NCI-H1694 treated with DMSO at 0.1 percent for 48 hours (cell line): ENCODE results near the gene CCDC13.

ENCODE experiments used
- DNase-seq: peaks from one replicate; lab custom pipeline; 2025; lab: John Stamatoyannopoulos, UW

CCDC13 gene

GRCh38 chr3:42799376-42799775 lies 26.3 kb upstream of the CCDC13 start:
- no peak for DNase-seq

- no peak for DNase-seq
These were observed 23.4 kb upstream of the CCDC13 start for GRCh38 chr3:42796332-42796885.

DNA sequence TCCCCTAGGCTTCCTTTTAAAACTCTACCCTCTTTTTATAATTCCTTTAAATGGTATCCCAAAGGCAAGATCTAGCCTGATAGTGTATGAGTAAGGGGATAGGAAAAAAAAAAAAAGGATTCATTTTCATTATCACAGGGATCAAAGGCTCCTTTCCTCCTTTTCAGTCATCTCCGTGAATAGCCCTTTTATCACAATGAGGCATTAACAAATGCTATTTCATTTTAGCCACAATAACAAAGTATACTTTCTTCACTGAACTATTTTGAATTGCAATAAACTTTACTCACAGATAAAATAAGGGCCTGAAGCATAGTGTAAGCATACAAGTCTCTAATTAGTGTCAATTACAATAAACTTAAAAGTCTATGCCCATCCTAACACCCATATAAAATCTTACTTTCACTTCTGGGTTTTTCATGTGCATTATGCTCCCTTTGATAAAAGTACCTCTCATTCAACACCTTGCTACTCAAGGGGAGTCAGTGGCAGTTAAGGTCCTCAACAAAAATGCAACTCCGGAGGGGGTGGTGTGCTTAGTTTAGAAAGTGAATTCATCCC lies 22.6 kb upstream of the CCDC13 start:
- no peak for DNase-seq

- DNase-seq, result no peak
These were observed 17.7 kb upstream of the CCDC13 start for GRCh38 chr3:42790714-42791229.

- no peak for DNase-seq
These were observed 13.6 kb upstream of the CCDC13 start for GRCh38 chr3:42786631-42787030.

DNA sequence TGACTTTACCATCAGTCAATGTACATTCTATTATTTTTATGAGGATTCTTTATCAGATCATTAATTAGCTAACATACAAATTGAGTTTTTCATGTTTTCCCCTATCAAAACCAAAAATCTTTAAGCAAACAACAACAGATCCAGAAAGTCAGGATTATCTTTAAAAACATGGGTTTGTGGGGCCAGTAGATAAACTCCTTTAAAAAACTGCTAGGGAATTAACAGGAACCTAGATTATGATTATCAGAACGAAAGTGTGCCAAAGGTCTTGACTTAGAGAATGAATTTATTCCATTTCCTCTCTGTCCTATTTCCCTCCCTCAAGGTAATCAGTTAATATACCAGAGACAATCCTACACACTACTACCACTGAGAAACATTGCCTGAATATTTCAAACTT lies 13.2 kb upstream of the CCDC13 start:
- DNase-seq, result no peak

DNA sequence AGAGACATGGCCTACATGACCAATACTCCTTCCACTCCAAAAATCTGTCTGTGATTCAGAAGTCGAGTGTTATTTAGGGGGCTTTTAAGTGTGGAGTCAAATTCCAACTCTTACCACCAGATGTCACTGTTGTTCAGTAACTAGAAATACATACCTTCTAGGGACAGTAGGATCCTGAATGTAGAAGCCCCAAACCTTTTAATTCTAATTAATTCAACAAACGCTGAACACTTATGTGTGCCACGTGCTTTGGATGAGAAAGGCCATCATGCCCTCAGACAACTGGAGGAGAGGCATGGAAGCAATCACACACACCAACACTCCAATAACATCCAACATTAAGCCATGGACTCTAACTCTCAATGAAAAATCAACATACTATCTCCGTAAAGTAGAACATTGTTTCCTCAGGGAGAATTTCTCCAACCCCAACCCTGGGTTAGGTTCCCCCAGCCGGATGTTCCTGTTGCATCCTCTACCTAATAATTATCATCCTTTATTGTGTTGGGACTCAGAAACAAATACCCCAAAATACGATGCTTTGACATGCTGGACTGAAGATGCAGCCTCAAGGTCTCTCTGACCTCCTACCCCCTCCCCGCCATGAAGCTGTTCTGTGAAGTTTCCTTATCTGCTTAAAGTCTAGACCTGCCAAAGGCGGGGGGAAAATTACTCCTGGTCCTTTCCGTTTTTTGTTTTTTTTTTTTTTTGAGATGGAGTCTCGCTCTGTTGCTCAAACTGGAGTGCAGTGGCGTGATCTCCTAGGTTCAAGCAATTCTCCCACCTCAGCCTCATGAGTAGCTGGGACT lies 8.0 kb upstream of the CCDC13 start:
- peak; percentile 37 for DNase-seq

DNA sequence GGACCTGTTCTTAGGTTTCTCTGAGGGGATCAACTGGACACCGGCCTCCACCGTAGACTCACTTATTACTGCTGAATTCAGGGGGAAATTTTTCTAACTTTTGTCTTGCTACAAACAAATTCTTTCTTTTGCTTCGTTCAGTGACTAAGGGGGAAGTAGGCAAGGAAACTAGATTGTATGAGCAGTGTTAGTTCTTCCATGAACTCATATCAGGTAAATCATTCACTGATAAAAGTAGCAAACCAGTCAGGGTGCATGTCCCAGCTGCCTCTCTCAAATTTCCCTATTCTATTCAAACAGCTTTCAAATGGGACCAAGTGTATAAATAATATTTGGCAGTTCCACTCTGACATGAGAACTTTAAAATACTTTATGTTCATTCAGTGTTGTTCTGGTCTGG lies 7.3 kb upstream of the CCDC13 start:
- no peak for DNase-seq

DNA sequence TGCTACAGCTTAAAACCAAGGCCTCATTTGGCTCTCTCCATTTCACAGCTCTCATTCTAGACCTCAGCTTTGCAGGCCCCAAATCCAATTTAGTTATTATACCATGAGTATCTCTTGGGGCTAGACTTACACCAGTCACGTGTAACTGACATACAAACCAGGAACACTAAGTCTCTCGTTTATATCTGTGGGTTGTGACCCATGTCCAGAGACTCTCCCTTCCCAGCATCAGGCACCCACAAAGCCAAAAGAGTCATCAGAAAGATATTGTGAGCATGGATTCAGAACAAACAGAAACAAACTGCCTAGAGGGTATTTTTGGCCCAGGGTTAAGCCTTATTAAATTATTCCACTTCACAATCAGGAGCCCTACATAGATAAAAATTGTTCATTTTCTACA lies 5.6 kb upstream of the CCDC13 start:
- DNase-seq, result no peak

DNA sequence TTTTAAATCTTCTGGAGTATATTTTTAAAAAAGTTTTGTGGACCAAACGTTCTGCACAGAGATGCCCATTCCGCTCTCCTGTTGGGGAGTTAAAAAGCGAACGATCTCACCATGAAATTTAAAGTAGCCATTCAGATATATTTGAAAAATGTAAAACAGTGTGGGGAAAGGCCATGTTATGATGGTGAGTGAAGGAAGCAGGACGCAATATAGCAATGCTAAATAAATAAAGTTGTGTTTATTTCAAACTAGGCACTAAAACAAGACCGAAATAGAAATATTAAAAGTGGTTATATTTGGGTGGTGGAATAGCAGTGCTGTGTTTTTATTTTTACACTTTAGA lies 327 bp upstream of the CCDC13 start:
- no peak for DNase-seq

DNA sequence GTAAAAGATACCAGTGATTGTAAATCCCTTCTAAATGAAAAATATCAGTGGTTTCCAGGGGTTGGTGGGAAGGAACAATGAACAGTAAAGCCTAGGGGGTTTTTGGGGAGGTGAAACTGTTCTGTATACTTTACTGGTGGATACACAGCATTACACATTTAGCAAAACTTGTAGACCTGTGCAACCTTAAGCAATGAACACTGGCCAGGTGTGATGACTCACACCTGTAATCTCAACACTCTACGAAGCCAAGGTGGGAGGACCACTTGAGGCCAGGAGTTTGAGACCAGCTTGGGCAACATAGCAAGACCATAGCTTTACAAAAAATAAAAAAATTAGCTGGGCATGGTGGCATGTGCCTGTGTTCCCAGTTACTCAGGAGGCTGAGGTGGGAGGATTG lies 1.8 kb downstream of the CCDC13 start:
- no peak for DNase-seq

GRCh38 chr3:42769477-42770131 lies 3.4 kb downstream of the CCDC13 start:
- DNase-seq, result no peak

- no peak for DNase-seq
These were observed 8.3 kb downstream of the CCDC13 start for GRCh38 chr3:42764561-42765295.

- DNase-seq, result no peak
These were observed 8.9 kb downstream of the CCDC13 start for GRCh38 chr3:42764115-42764514.

- DNase-seq, result no peak
These were observed 10.0 kb downstream of the CCDC13 start for GRCh38 chr3:42763021-42763420.

DNA sequence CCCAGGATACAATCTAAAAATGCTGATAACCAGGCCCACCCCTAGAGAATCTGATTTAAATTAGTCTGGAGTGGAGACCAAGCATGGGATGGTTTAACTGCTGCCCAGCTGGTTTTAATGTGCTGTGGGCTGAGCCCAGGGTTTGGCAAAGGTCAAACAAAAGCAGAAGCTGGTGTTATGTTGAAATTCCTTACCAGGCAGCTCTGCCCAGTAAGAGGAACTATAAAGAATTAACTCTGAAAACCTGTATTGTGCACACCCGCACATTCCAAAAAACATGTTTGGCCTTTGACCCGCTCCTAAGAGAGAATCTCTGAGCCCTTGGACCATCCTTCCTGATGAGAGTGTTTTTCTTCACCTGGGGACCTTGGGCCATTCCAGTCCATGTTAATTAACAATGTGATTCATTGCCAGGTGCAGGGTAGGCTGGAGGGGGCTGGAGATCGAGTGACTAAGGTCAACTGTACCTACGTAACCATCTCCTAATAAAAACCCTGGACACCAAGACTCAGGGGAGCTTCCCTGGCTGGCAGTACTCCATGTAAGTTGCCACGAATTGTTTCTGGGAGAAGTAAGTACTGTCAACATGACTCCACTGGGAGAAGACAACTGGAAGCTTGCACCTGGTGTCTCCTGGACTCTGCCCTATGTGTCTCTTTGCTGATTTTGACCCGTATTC lies 10.9 kb downstream of the CCDC13 start:
- DNase-seq, result no peak

DNA sequence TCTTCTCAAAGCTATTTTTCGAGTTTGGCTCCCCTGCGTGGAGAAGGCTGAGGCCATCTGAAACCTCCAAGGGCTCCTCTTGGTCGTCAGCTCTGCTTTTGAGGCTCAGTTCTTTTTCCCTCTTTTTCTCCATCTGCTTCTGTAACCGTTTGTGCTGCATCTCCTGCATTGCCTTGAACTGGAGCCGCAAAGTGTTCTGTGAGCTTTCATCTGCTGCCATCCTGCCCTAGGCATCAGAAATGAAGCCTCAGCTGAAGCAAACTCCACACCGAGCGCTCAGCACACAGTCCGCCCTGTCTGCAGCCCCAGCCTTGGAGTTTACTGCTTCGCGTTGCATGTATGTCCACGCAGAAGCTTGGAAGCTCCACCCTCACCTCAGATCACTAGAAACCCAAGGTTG lies 14.9 kb downstream of the CCDC13 start:
- DNase-seq, result no peak

- DNase-seq, result no peak
These were observed 16.3 kb downstream of the CCDC13 start for GRCh38 chr3:42756681-42757213.

- DNase-seq, result peak; percentile 2
These were observed 17.1 kb downstream of the CCDC13 start for GRCh38 chr3:42755681-42756578.

GRCh38 chr3:42753757-42754156 lies 19.3 kb downstream of the CCDC13 start:
- no peak for DNase-seq
